MM.1S (cell line): ENCODE data around the gene AP5Z1.

Source experiments
- DNase-seq: peaks from one replicate; pipeline ENCODE4 v3.0.0-alpha.2; 2015
- H2AFZ ChIP-seq: fragments of 300-600 bp; sonication (generic); 2 replicates; pipeline ENCODE4 v1.6.0; 2016; ENCODE audit warnings: antibody characterized with exemption, low read length
- H3F3A ChIP-seq: fragments of 300-600 bp; sonication (generic); 2 replicates; pipeline ENCODE4 v1.6.1; 2016; ENCODE audit warnings: mild to moderate bottlenecking, antibody characterized with exemption, low read length, moderate library complexity, mixed read lengths; ENCODE audit not compliant: insufficient read depth
- H3K27ac ChIP-seq: fragments of 300-600 bp; sonication (generic); 2 replicates; pipeline ENCODE4 v1.5.1; 2016; ENCODE audit warnings: mild to moderate bottlenecking, low read length
- H3K27me3 ChIP-seq: fragments of 300-600 bp; sonication (generic); replicated peaks from 2 replicates; pipeline ENCODE4 v1.6.0; 2016; ENCODE audit warnings: low read length; ENCODE audit not compliant: insufficient read depth
- H3K36me3 ChIP-seq: fragments of 300-600 bp; sonication (generic); replicated peaks from 2 replicates; pipeline ENCODE4 v1.6.1; 2016; ENCODE audit warnings: mild to moderate bottlenecking, low read length, mixed read lengths; ENCODE audit not compliant: insufficient read depth
- H3K4me1 ChIP-seq: fragments of 300-600 bp; sonication (generic); 2 replicates; pipeline ENCODE4 v1.6.1; 2016; ENCODE audit warnings: low read length, mixed read lengths
- H3K4me2 ChIP-seq: fragments of 300-600 bp; sonication (generic); 2 replicates; pipeline ENCODE4 v1.6.0; 2016; ENCODE audit warnings: low read depth, low read length
- H3K4me3 ChIP-seq: fragments of 300-600 bp; sonication (generic); 2 replicates; pipeline ENCODE4 v1.5.1; 2016; ENCODE audit warnings: low read length, mixed read lengths
- H3K79me2 ChIP-seq: fragments of 300-600 bp; sonication (generic); 2 replicates; pipeline ENCODE4 v1.6.1; 2016; ENCODE audit warnings: mixed run types, low read length, mixed read lengths
- H3K9ac ChIP-seq: fragments of 300-600 bp; sonication (generic); 2 replicates; pipeline ENCODE4 v1.6.1; 2016; ENCODE audit warnings: low read length, mixed read lengths
- H3K9me2 ChIP-seq: fragments of 300-600 bp; sonication (generic); replicated peaks from 2 replicates; pipeline ENCODE4 v1.6.1; 2016; ENCODE audit warnings: mild to moderate bottlenecking, low read length, mixed read lengths; ENCODE audit not compliant: insufficient read depth
- H3K9me3 ChIP-seq: fragments of 300-600 bp; sonication (generic); replicated peaks from 2 replicates; pipeline ENCODE4 v1.6.1; 2016; ENCODE audit warnings: mild to moderate bottlenecking, low read length, mixed read lengths; ENCODE audit not compliant: insufficient read depth
- H4K20me1 ChIP-seq: fragments of 300-600 bp; sonication (generic); 2 replicates; pipeline ENCODE4 v1.6.1; 2016; ENCODE audit warnings: mild to moderate bottlenecking, low read length, moderate library complexity, mixed read lengths; ENCODE audit not compliant: insufficient read depth
- CTCF ChIP-seq: fragments of 300-600 bp; sonication (generic); IDR thresholded peaks from 2 replicates; pipeline ENCODE4 v1.5.1; 2016; ENCODE audit warnings: antibody characterized with exemption, low read length, mixed read lengths
- EZH2 ChIP-seq: fragments of 300-600 bp; sonication (generic); optimal IDR thresholded peaks from 2 replicates; pipeline ENCODE3; 2017; ENCODE audit warnings: low read depth, mild to moderate bottlenecking, antibody characterized with exemption, low read length, mixed read lengths
- EZH2phosphoT487 ChIP-seq: fragments of 300-600 bp; sonication (generic); IDR thresholded peaks from 2 replicates; pipeline ENCODE4 v1.6.1; 2018; ENCODE audit warnings: antibody characterized with exemption, low read length

Gene AP5Z1

GRCh38 chr7:4763794-4764185 lies 11.6 kb upstream of the AP5Z1 start:
- no peak for DNase-seq
- Histone ChIP-seq H3K36me3 (no peaks in the 10 kb centered on the region), H3K4me1 (no peaks in the 10 kb centered on the region), H3K27me3 (no peaks in the 10 kb centered on the region), H3K4me2 (no peak overlapping the region), H4K20me1 (no peaks in the 10 kb centered on the region), H3K9ac (no peak overlapping the region), H3K79me2 (no peaks in the 10 kb centered on the region), H2AFZ (no peak overlapping the region), H3K27ac (no peak overlapping the region), H3K4me3 (no peak overlapping the region), H3K9me3 (no peaks in the 10 kb centered on the region), H3F3A (no peaks in the 10 kb centered on the region), H3K9me2 (no peaks in the 10 kb centered on the region)
- TF ChIP-seq EZH2 = no peak
- no peak for TF ChIP-seq CTCF
- no peak for TF ChIP-seq EZH2phosphoT487

- Histone ChIP-seq H4K20me1 (no peaks in the 10 kb centered on the region), H3K27ac (no peak overlapping the region), H3K36me3 (no peaks in the 10 kb centered on the region)
Measured at GRCh38 chr7:4764402-4765007, 10.9 kb upstream of the AP5Z1 start.

GRCh38 chr7:4765776-4766490 lies 9.5 kb upstream of the AP5Z1 start:
- H3K27ac ChIP-seq = no peak overlapping the region
- no peaks in the 10 kb centered on the region for H3K9me3 ChIP-seq
- H3K27me3 ChIP-seq = no peaks in the 10 kb centered on the region
- no peak for DNase-seq
- H2AFZ ChIP-seq = no peak overlapping the region
- TF ChIP-seq CTCF = no peak
- no peak for TF ChIP-seq EZH2
- no peak for TF ChIP-seq EZH2phosphoT487
- no peaks in the 10 kb centered on the region for H3K79me2 ChIP-seq
- H3K4me2 ChIP-seq = no peak overlapping the region
- H3K4me3 ChIP-seq = no peak overlapping the region
- H3F3A ChIP-seq = no peaks in the 10 kb centered on the region
- H3K9me2 ChIP-seq = no peaks in the 10 kb centered on the region
- H3K36me3 ChIP-seq = no peaks in the 10 kb centered on the region
- H4K20me1 ChIP-seq = no peaks in the 10 kb centered on the region
- no peaks in the 10 kb centered on the region for H3K4me1 ChIP-seq
- no peak overlapping the region for H3K9ac ChIP-seq

More at GRCh38 chr7:4764402-4765007, 10.9 kb upstream of the AP5Z1 start:
- Histone ChIP-seq H3K4me3 (no peak overlapping the region), H3K4me1 (no peaks in the 10 kb centered on the region), H2AFZ (no peak overlapping the region), H3K4me2 (no peak overlapping the region), H3K27me3 (no peaks in the 10 kb centered on the region), H3K9me3 (no peaks in the 10 kb centered on the region), H3K79me2 (no peaks in the 10 kb centered on the region), H3K9ac (no peak overlapping the region), H3K9me2 (no peaks in the 10 kb centered on the region), H3F3A (no peaks in the 10 kb centered on the region)
- DNase-seq = no peak
- TF ChIP-seq EZH2phosphoT487 (no peak), CTCF (no peak), EZH2 (no peak)
